ENCODE data around the gene ABCF2.

Gene ABCF2

DNA sequence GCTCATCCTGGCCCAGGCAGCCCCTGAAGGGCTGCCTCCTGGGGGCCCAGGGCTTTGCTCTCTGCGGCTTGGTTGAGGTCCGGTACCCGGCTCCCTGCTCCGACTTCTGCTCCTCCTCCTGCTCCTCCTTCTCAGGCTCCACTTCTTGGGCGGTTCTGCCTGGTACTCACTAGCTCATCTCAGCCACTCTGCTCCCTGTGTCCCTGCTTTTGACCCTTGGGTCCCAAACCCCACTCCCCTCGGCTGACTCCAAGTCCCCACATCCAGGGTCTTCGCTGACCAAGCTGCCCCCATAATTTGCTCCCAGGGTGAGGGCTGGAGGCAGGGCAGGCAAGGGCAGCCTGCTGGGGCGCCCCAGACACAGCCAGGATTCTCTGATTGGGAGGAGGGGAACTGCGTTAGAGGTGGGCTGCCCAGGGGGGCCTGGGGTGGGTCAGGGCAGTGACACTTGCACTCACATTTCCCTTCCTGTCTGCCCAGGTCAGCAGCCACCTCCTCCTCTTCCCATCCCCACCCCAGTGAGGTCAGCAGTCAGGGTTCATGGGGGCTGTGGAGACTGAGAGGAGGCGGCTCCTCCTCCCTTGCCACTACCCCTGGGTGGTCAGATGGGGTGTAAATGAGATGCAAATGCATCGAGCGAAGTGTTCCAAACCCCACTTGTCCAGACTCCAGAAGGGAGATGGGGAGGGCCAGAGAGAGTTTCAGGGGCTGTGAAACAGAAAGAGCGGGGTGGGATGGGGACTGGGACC lies 19.3 kb upstream of the ABCF2 start:
- Histone ChIP-seq H3K36me3 (ENCODE audit: control insufficient read depth, insufficient read depth, low read length) (peaks cover 3% of the 10 kb centered on the region; the same call in 1 of the 2 replicates), H3K9ac (ENCODE audit: low read length) (no peak overlapping the region), H3K27ac (ENCODE audit: low read depth, low read length) (no peak overlapping the region), H3K9me3 (ENCODE audit: control insufficient read depth, insufficient read depth, low read depth, low read length) (no peaks in the 10 kb centered on the region), H3K4me1 (ENCODE audit: control insufficient read depth, insufficient read depth, low read length) (peaks cover 55% of the 10 kb centered on the region), H3K4me3 (ENCODE audit: low read depth, low read length) (peak overlapping the region; percentile 58), H3K27me3 (ENCODE audit: control insufficient read depth, insufficient read depth, low read length) (peaks cover 65% of the 10 kb centered on the region)

DNA sequence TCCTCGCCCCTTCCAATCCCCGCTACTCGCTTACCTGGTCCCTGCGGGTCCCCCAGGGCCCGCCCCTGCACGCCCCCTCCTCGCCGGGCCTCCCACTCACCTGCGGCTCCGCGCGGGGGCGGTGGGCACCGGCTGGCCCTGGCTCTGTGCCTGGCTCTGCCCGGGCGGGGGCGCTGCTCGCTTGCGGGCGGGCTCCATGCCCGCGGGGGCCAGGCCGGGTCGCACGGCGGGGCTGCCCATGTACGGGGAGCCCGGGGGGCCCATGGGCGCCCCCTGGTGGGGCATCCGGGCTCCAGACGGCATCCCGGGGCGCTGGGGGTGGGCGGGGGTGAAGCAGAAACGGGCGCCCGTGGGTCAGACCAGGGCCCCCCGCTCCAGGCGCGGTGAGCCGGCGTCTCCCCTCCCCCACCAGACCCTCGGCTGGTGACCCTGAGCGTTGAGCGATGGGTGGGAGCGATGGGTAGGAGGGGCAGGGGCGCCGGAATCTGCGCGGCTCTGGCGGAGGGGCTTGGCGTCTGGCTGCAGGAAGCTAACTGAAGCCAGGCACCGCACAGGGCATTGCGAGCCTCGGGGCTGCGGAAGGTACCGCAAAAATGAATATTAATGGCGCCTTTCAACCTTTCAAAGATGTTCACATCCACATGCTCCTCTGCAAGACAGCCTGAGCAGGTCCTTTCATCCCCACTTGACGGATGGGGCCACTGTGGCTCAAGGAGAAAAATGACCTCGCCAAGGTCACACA lies 18.5 kb upstream of the ABCF2 start:
- no peaks in the 10 kb centered on the region for H3K9me3 ChIP-seq (ENCODE audit: control insufficient read depth, insufficient read depth, low read depth, low read length)
- H3K4me3 ChIP-seq (ENCODE audit: low read depth, low read length), result peak overlapping the region; percentile 58
- H3K36me3 ChIP-seq (ENCODE audit: control insufficient read depth, insufficient read depth, low read length), result peaks cover 3% of the 10 kb centered on the region; the same call in 1 of the 2 replicates
- no peak overlapping the region for H3K27ac ChIP-seq (ENCODE audit: low read depth, low read length)
- H3K27me3 ChIP-seq (ENCODE audit: control insufficient read depth, insufficient read depth, low read length), result peaks cover 57% of the 10 kb centered on the region
- H3K9ac ChIP-seq (ENCODE audit: low read length), result peak overlapping the region; percentile 50
- H3K4me1 ChIP-seq (ENCODE audit: control insufficient read depth, insufficient read depth, low read length), result peaks cover 47% of the 10 kb centered on the region

DNA sequence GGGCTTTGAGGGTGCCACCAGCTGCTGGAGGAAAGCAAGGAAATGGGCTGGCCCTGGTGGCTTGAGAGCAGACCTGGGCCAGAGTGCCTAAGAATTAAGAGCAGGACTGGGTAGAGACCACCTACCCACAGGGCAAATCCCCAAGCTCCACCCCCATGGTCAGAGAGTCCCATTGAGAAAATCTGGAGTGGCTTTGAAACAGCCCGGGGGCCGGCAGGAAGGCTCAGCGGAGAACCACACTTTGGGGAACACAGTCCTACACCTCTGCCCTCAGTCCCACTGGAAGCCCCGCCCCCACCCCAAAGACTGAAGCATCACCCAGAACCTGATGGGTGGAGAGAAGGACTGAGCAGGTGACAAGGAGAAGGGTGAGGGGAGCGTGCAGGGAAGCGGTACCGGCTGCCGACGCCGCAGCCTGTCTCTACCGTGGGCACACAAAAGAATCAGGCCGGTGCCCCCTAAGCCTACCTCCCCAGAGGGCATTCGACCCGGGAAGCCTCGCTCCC lies 17.9 kb upstream of the ABCF2 start:
- Histone ChIP-seq H3K4me1 (ENCODE audit: control insufficient read depth, insufficient read depth, low read length) (peaks cover 41% of the 10 kb centered on the region), H3K27ac (ENCODE audit: low read depth, low read length) (no peak overlapping the region)

DNA sequence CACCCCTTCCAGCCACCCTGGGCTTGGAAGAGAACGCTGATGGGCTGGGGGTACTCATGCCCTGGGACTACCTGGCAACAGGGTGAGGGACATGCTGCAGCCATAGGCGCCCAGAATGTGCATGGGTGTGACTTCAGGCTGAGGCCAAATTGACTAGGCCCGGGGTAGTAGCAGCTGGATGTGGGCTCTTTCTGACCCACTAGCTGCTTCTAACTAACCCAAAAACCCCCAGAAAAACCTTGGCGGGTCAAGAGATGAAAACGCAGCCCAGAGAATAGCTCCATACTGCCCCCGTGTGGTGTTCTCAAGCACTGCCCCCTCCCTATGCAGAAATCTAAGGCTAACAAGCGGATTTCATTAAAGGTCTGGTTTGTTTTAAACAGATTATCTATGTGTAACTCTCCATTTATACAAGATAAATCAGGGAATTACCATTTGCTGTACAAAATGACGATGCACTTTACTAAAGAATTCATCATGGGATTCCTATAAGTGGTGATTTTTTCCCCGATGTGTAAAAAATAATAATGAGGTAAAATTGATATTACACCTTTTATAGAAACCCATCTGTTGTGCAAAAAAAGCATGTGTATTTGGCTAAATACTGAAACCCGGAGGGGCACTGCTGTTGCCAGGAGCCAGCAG lies 17.3 kb upstream of the ABCF2 start:
- H3K27ac ChIP-seq (ENCODE audit: low read depth, low read length), result no peak overlapping the region
- peak overlapping the region; percentile 58 for H3K4me3 ChIP-seq (ENCODE audit: low read depth, low read length)
- H3K36me3 ChIP-seq (ENCODE audit: control insufficient read depth, insufficient read depth, low read length), result peaks cover 8% of the 10 kb centered on the region; the same call in 1 of the 2 replicates
- H3K9ac ChIP-seq (ENCODE audit: low read length), result no peak overlapping the region
- H3K27me3 ChIP-seq (ENCODE audit: control insufficient read depth, insufficient read depth, low read length), result peaks cover 46% of the 10 kb centered on the region
- H3K4me1 ChIP-seq (ENCODE audit: control insufficient read depth, insufficient read depth, low read length), result peaks cover 37% of the 10 kb centered on the region
- no peaks in the 10 kb centered on the region for H3K9me3 ChIP-seq (ENCODE audit: control insufficient read depth, insufficient read depth, low read depth, low read length)

More for the DNA sequence above, 17.9 kb upstream of the ABCF2 start:
- Histone ChIP-seq H3K36me3 (ENCODE audit: control insufficient read depth, insufficient read depth, low read length) (peaks cover 5% of the 10 kb centered on the region; the same call in 1 of the 2 replicates), H3K27me3 (ENCODE audit: control insufficient read depth, insufficient read depth, low read length) (peaks cover 51% of the 10 kb centered on the region), H3K4me3 (ENCODE audit: low read depth, low read length) (peak overlapping the region; percentile 58), H3K9me3 (ENCODE audit: control insufficient read depth, insufficient read depth, low read depth, low read length) (no peaks in the 10 kb centered on the region), H3K9ac (ENCODE audit: low read length) (no peak overlapping the region)

DNA sequence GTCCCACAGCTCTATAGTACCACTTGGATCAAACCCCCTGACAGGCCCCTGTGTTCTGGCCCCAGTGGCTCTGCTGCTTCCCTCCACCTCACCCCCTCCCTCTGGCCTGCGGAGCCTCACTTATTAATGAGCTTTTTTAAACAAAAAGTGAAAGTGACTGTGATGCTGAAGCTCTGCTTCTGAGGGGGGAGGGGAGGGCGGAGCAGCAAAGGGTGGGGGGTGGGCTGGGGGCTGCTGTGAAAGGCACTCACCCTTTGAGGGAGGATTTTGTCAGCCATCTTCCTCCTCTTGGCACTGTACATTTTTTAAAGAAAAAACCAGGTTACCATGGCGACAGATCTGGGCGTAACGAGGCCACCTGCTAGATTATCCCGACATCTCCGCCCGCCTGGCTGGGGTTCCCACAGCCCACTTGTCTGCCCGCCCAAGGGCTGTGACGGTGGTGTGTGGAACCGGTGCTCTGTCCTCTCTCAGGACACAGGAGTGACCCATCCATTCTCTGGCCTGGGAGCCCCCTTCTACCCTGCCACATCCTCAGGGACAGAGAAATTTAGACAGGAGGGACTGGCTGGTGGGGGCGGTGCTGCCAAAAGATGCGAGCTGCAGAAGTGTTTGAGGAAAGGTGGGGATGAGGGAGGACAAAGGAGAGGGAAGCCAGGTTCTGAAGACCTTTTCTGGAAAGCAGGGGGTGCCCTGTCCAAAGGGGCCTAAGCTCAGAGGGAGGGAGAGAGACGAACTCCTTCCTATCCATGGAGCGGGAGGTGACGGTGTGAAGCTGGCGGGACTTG lies 16.6 kb upstream of the ABCF2 start:
- Histone ChIP-seq H3K4me1 (ENCODE audit: control insufficient read depth, insufficient read depth, low read length) (peaks cover 35% of the 10 kb centered on the region), H3K27me3 (ENCODE audit: control insufficient read depth, insufficient read depth, low read length) (peaks cover 39% of the 10 kb centered on the region), H3K9ac (ENCODE audit: low read length) (no peak overlapping the region), H3K4me3 (ENCODE audit: low read depth, low read length) (no peak overlapping the region), H3K36me3 (ENCODE audit: control insufficient read depth, insufficient read depth, low read length) (peaks cover 13% of the 10 kb centered on the region; the same call in 1 of the 2 replicates), H3K9me3 (ENCODE audit: control insufficient read depth, insufficient read depth, low read depth, low read length) (no peaks in the 10 kb centered on the region), H3K27ac (ENCODE audit: low read depth, low read length) (no peak overlapping the region)

DNA sequence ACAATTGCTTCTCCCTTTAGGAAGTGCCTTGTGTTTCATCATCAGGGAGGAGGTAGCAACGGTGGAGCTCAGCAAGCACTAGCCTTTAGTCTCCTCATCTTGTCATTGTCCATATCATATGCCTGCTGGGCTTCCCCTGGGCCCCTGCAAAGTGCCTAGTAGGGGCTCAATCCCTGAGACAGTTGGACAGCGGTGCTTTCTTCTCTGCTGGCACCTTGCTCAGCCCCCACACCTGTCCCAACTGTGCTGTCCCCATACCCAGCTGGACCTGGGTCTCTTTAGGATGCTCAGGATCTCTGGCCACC lies 16.0 kb upstream of the ABCF2 start:
- Histone ChIP-seq H3K27me3 (ENCODE audit: control insufficient read depth, insufficient read depth, low read length) (peaks cover 34% of the 10 kb centered on the region), H3K36me3 (ENCODE audit: control insufficient read depth, insufficient read depth, low read length) (peaks cover 14% of the 10 kb centered on the region), H3K27ac (ENCODE audit: low read depth, low read length) (no peak overlapping the region), H3K4me3 (ENCODE audit: low read depth, low read length) (no peak overlapping the region), H3K9me3 (ENCODE audit: control insufficient read depth, insufficient read depth, low read depth, low read length) (no peaks in the 10 kb centered on the region), H3K9ac (ENCODE audit: low read length) (no peak overlapping the region), H3K4me1 (ENCODE audit: control insufficient read depth, insufficient read depth, low read length) (peaks cover 35% of the 10 kb centered on the region)

DNA sequence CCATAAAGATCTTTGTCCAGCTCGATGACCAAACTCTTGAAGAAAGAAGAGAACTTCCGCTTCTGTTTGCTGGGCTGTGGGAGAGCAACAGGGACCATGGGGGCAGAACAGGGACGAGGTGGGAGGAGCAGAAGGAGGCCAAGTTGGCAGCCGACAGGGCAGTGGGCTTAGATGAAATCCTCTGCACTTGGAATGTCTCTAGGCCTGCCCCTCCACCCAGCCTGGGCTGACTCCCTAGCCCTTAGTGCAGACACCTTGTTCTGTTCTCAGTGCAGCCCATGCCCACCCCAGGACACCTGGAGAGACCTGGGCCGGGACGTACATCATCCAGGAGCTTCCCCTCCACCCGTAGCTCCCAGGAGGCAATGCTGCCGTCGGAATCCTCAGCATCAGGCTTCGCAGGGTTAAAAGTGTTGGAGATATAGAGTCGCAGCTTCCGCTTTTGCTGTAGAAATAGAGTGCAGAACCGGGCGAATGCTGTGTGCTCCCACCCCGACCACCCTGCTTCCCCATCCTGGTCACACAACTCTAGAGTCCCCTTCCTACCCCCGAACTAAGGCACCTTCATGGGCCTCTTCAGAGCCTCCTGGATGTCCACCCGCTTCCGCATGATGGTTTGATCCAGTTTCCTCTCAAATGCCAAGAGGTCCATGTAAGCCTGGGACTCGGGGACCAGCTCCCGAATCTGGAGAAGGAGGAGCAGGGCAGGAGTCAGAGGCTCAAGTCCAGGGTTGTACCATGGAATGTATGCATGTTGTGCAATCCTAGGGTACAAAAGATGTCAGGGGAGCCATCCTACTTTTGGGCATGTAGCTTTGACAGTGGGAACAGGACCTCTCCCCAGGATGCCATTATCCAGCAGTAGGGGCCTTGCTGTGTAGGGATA lies 15.4 kb upstream of the ABCF2 start:
- no peak overlapping the region for H3K27ac ChIP-seq (ENCODE audit: low read depth, low read length)
- no peak overlapping the region for H3K9ac ChIP-seq (ENCODE audit: low read length)
- H3K9me3 ChIP-seq (ENCODE audit: control insufficient read depth, insufficient read depth, low read depth, low read length), result no peaks in the 10 kb centered on the region
- H3K27me3 ChIP-seq (ENCODE audit: control insufficient read depth, insufficient read depth, low read length), result peaks cover 28% of the 10 kb centered on the region
- H3K4me1 ChIP-seq (ENCODE audit: control insufficient read depth, insufficient read depth, low read length), result peaks cover 30% of the 10 kb centered on the region
- H3K36me3 ChIP-seq (ENCODE audit: control insufficient read depth, insufficient read depth, low read length), result peaks cover 20% of the 10 kb centered on the region
- no peak overlapping the region for H3K4me3 ChIP-seq (ENCODE audit: low read depth, low read length)

DNA sequence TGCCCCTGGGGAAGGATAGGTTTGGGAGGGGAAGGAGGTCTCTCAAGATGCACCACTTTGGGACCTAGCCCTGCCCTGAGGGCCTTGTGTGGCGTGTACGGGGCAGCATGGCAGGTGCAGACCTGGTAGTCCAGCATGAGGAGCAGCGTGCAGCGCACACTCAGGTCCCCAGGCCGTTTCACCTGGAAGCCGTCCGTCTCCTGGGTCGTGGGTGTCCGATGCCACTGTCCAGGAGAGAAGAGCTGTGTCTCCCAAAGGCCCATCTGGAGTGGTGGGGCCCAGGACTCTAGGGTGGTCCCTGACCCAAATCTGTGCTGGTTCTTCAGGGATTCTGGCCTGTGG lies 14.7 kb upstream of the ABCF2 start:
- H3K9me3 ChIP-seq (ENCODE audit: control insufficient read depth, insufficient read depth, low read depth, low read length), result no peaks in the 10 kb centered on the region
- H3K36me3 ChIP-seq (ENCODE audit: control insufficient read depth, insufficient read depth, low read length), result peaks cover 26% of the 10 kb centered on the region
- no peak overlapping the region for H3K27ac ChIP-seq (ENCODE audit: low read depth, low read length)
- peaks cover 23% of the 10 kb centered on the region for H3K4me1 ChIP-seq (ENCODE audit: control insufficient read depth, insufficient read depth, low read length)
- no peak overlapping the region for H3K4me3 ChIP-seq (ENCODE audit: low read depth, low read length)
- peaks cover 21% of the 10 kb centered on the region for H3K27me3 ChIP-seq (ENCODE audit: control insufficient read depth, insufficient read depth, low read length)
- H3K9ac ChIP-seq (ENCODE audit: low read length), result no peak overlapping the region

DNA sequence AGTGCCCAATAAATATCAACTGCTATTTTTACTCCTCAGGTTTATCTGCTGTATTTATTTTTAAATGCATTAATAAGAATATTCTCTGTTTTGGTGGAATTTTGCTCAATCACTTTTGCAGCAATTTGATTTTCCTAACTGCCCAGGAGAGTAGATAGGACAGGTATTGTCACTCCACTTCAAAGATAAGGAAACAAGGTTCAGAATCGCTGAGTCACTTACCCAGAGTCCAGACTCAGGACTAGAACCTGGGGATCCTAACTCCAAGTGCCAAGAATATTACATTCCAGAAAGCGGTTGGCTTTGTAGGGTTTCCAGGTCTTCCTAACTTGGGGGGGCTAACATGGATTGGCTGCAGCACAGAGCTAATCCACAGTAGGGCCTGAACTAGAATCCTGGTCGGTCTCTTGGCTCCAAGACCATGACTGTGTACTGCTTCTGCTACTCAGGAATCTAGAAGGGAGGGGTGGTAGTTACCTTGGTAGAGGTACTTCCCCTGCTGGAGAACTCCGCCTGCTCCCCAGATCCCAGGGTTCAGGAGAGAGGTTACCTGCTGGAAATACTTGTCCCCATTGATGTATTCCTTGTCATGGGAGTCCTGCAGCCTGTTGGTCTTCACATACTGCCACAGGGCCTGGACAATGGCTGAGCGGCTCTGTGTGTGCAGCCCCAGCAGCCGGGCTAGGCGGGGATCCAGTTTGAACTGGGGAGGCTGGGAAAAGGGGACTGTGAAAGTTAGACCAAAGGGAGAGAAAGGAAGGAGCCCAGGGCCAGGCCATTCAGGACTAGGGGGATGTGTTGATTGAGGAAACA lies 14.1 kb upstream of the ABCF2 start:
- Histone ChIP-seq H3K9me3 (ENCODE audit: control insufficient read depth, insufficient read depth, low read depth, low read length) (no peaks in the 10 kb centered on the region), H3K36me3 (ENCODE audit: control insufficient read depth, insufficient read depth, low read length) (peaks cover 32% of the 10 kb centered on the region), H3K27ac (ENCODE audit: low read depth, low read length) (no peak overlapping the region), H3K27me3 (ENCODE audit: control insufficient read depth, insufficient read depth, low read length) (peaks cover 15% of the 10 kb centered on the region), H3K4me3 (ENCODE audit: low read depth, low read length) (no peak overlapping the region), H3K4me1 (ENCODE audit: control insufficient read depth, insufficient read depth, low read length) (peaks cover 17% of the 10 kb centered on the region), H3K9ac (ENCODE audit: low read length) (no peak overlapping the region)
